Fibroblast of lung (primary cell): ENCODE measurements around the gene TAF11L14.

ENCODE experiments used
- EZH2 ChIP-seq: IDR thresholded peaks from 2 replicates; pipeline ENCODE4 v1.5.1; 2012; ENCODE audit warnings: low read length, control low read depth, mild to moderate bottlenecking; ENCODE audit errors: missing control alignments
- TF ChIP-seq, protein P1 (sequence below), 2 donors: IDR thresholded peaks in 1 of 2; conservative IDR thresholded peaks in 1 of 2; 1 replicate in 1 of 2; 2 replicates in 1 of 2; pipeline ENCODE4 v1.5.1; 2011 to 2012; ENCODE audit warnings: low read length in 2 of 2, control low read depth in 1 of 2, inconsistent platforms in 1 of 2, low read depth in 1 of 2, mild to moderate bottlenecking in 1 of 2

DNA sequence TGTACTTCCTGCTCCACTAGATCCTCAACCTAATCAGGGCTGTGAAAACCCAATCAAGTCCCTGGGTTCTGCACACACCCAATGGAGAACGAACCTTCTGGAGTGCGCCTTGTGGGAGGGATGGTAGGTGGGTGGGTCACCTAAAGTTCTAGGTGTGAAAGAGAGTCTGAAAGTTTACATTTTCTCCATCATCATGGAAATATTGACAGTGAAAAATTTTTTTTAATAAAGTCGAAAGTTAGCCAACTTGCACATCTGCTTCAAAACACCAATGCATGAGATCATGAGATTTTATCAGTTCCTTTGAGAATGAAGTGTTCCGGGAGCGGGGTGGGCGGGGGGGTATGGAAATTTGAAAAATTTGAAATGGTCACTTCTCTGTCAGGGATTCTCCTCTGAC is 21.7 kb downstream of the TAF11L14 start:
- TF ChIP-seq, protein P1, sequence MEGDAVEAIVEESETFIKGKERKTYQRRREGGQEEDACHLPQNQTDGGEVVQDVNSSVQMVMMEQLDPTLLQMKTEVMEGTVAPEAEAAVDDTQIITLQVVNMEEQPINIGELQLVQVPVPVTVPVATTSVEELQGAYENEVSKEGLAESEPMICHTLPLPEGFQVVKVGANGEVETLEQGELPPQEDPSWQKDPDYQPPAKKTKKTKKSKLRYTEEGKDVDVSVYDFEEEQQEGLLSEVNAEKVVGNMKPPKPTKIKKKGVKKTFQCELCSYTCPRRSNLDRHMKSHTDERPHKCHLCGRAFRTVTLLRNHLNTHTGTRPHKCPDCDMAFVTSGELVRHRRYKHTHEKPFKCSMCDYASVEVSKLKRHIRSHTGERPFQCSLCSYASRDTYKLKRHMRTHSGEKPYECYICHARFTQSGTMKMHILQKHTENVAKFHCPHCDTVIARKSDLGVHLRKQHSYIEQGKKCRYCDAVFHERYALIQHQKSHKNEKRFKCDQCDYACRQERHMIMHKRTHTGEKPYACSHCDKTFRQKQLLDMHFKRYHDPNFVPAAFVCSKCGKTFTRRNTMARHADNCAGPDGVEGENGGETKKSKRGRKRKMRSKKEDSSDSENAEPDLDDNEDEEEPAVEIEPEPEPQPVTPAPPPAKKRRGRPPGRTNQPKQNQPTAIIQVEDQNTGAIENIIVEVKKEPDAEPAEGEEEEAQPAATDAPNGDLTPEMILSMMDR (conservative IDR thresholded peaks at IDR 0.05 in 1 of 2, IDR thresholded peaks at IDR 0.05 in 1 of 2; ENCODE audit: low read depth in 1 of 2, low read length in 2 of 2): no peak
- no peak for TF ChIP-seq EZH2
